Esophagus squamous epithelium (tissue), 4 donors: Measurements from ENCODE around the gene RNF208.

Experiments
- CTCF ChIP-seq, 6 experiments: fragments of 450-650 bp in 4 of 6; fragments of 200-600 bp in 2 of 6; sonication (generic) in 2 of 6; IDR thresholded peaks; one replicate each; pipeline ENCODE4 v1.5.1; 2016 to 2019; ENCODE audit warnings: antibody characterized with exemption in 6 of 6, mild to moderate bottlenecking in 4 of 6, moderate library complexity in 4 of 6
- POLR2A ChIP-seq, 4 donors: fragments of 450-650 bp; IDR thresholded peaks; one replicate each; pipeline ENCODE4 v1.6.1; 2017; ENCODE audit warnings: antibody characterized with exemption in 4 of 4, mild to moderate bottlenecking in 4 of 4, moderate library complexity in 3 of 4

GRCh38 chr9:137242269-137243203 is 20.5 kb upstream of the RNF208 start:
- no peak for TF ChIP-seq POLR2A (IDR thresholded peaks at IDR 0.05)
- TF ChIP-seq CTCF (IDR thresholded peaks at IDR 0.05), result no peak
